ENCODE data around the gene RXFP4. TPM values are rescaled to one million over a fixed set of nuclear protein-coding genes. Genes with fewer than 3 reads are reported as not detected.
A peak's percentile ranks its signal among the peaks of the same experiment; 100 is the strongest.

Gene RXFP4
- total and polyA plus RNA-seq, 9 donors = 0.12 to 0.65 (median 0.23) TPM; not detected in 4

DNA sequence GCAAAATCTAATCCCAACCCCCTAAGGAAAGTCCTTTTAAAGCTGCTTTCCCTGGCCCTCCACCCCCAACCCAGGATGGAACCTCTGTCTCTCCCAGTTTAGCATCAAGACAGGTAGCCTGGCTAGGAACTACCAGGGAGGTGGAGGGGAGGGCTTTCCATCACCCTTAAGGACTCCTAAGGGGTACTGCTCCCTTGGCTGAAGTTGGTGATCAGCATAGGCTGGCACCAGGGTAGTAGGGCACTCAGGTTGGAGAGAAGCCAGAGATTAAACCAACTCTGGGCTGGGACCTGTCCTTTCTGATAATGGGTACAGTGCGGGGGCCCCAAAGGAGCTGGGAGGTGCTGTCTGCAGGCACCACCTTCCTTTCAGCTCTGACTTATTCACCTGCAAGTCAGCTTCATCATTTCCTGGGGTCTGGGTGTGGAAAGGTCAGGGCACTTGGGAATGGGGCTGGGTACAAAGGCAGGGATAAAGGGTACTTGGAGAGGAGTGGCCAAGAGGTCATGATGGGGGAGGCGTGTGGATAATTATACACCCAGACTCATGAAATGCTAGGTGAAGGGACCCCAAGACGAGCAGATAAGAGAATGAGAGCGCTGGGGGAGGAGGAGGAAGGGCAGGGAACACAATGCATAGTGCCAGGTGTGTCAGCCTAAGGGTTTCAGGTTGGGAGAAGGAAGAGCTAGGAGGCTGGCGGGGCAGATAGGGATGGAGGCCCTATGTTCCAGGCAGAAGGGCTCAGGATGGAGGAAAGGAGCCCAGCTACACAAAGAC, 35.7 kb downstream of the RXFP4 start:
- DNase-seq = peak; percentile 27
- Histone ChIP-seq H3K9me3 (replicated peaks; ENCODE audit: control insufficient read depth, low read depth, low read length) (no peaks in the 10 kb centered on the region), H3K27me3 (ENCODE audit: control insufficient read depth, insufficient read depth, low read length) (no peaks in the 10 kb centered on the region), H3K27ac (ENCODE audit: low read length) (peak overlapping the region; percentile 97), H3K4me1 (ENCODE audit: control insufficient read depth, insufficient read depth, low read length) (peaks cover 87% of the 10 kb centered on the region), H3K36me3 (ENCODE audit: control insufficient read depth, insufficient read depth, low read length) (peaks cover 25% of the 10 kb centered on the region), H3K4me3 (ENCODE audit: low read length) (peak overlapping the region; percentile 93)
- WGBS (ENCODE audit: insufficient coverage) = 5% methylated on average over 4 of the region's 5 CpGs

DNA sequence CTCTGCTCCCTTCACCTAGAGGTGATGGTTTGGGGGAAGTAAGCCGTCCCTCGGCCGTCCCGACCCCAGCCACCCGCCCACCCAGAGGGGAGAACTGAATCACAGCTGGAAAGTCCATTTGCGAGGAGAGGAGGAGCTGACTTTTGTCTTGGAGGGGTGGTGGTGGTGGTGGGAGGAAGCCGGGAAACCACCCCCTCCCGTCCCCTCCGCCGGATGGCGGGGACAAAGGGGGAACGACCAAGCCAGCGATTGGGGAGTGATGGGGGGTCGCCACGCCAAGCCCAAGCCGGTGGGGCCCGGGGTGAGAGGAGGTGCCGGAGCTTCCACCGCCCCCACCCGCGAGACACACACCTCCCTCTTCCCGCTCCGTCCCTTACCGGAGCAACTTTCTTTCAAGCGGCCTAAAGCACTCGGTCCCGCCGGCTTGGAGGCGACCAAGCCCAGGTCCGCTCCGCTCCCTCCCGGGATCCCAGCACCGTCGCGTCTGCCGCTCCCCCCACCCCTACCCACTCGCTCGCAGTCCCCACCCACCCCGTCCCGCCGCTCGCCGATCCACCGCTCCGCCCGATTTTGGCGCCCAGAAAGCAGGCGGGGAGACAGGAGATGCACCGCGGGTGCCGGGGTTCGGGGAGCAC, 36.4 kb downstream of the RXFP4 start:
- Histone ChIP-seq H3K4me1 (ENCODE audit: control insufficient read depth, insufficient read depth, low read length) (peaks cover 87% of the 10 kb centered on the region), H3K27me3 (ENCODE audit: control insufficient read depth, insufficient read depth, low read length) (no peaks in the 10 kb centered on the region), H3K9me3 (replicated peaks; ENCODE audit: control insufficient read depth, low read depth, low read length) (no peaks in the 10 kb centered on the region), H3K27ac (ENCODE audit: low read length) (peak overlapping the region; percentile 97), H3K36me3 (ENCODE audit: control insufficient read depth, insufficient read depth, low read length) (peaks cover 19% of the 10 kb centered on the region), H3K4me3 (ENCODE audit: low read length) (peak overlapping the region; percentile 93)
- peak; percentile 79 for DNase-seq
- WGBS (ENCODE audit: insufficient coverage) = 0% methylated on average over 35 of the region's 52 CpGs

GRCh38 chr1:155978325-155978972, 37.0 kb downstream of the RXFP4 start, which contains the start of gene ARHGEF2:
Gene ARHGEF2 (minus strand): TSS chr1:155978547. CDS start chr1:155978427, 120 bp downstream.
- WGBS (ENCODE audit: insufficient coverage) = 0% methylated on average over 10 of the region's 52 CpGs
- DNase-seq = peak; percentile 91
- peaks cover 88% of the 10 kb centered on the region for H3K4me1 ChIP-seq (ENCODE audit: control insufficient read depth, insufficient read depth, low read length)

DNA sequence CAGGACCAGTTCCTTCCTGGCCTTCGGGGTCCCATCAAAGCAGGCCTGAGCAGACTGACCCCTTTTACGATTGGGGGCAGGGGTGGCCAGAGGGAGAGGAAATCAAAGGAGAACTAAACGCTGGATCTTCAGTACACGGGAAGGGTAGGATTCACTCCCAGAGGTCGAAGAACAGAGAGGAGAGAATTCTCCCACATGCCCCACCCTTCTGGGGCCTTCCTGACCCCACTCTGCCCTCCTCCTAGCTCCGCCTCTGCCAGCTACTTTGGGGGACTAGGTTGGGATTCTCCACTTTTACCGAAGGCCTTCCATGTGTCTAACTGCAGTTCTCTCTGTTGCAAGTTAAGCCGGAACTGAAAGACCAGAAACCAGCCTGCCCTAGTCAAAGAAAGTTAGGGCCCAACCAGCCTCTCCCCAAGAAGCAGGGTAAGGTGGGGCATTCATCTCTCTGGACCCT, 37.6 kb downstream of the RXFP4 start:
- Histone ChIP-seq H3K36me3 (ENCODE audit: control insufficient read depth, insufficient read depth, low read length) (peaks cover 11% of the 10 kb centered on the region), H3K9me3 (replicated peaks; ENCODE audit: control insufficient read depth, low read depth, low read length) (no peaks in the 10 kb centered on the region), H3K27me3 (ENCODE audit: control insufficient read depth, insufficient read depth, low read length) (no peaks in the 10 kb centered on the region), H3K4me3 (ENCODE audit: low read length) (peak overlapping the region; percentile 93), H3K27ac (ENCODE audit: low read length) (peak overlapping the region; percentile 97), H3K4me1 (ENCODE audit: control insufficient read depth, insufficient read depth, low read length) (peaks cover 88% of the 10 kb centered on the region)
- peak; percentile 67 for DNase-seq
- 0% methylated on average over 4 of the region's 8 CpGs for WGBS (ENCODE audit: insufficient coverage)

More at GRCh38 chr1:155978325-155978972, 37.0 kb downstream of the RXFP4 start, which contains the start of gene ARHGEF2:
- peaks cover 15% of the 10 kb centered on the region for H3K36me3 ChIP-seq (ENCODE audit: control insufficient read depth, insufficient read depth, low read length)
- no peaks in the 10 kb centered on the region for H3K27me3 ChIP-seq (ENCODE audit: control insufficient read depth, insufficient read depth, low read length)
- peak within 1 kb of the TSS; percentile 93 for H3K4me3 ChIP-seq (ENCODE audit: low read length)
- H3K9me3 ChIP-seq (replicated peaks; ENCODE audit: control insufficient read depth, low read depth, low read length) = no peaks in the 10 kb centered on the region
- H3K27ac ChIP-seq (ENCODE audit: low read length) = peak within 1 kb of the TSS; percentile 97

DNA sequence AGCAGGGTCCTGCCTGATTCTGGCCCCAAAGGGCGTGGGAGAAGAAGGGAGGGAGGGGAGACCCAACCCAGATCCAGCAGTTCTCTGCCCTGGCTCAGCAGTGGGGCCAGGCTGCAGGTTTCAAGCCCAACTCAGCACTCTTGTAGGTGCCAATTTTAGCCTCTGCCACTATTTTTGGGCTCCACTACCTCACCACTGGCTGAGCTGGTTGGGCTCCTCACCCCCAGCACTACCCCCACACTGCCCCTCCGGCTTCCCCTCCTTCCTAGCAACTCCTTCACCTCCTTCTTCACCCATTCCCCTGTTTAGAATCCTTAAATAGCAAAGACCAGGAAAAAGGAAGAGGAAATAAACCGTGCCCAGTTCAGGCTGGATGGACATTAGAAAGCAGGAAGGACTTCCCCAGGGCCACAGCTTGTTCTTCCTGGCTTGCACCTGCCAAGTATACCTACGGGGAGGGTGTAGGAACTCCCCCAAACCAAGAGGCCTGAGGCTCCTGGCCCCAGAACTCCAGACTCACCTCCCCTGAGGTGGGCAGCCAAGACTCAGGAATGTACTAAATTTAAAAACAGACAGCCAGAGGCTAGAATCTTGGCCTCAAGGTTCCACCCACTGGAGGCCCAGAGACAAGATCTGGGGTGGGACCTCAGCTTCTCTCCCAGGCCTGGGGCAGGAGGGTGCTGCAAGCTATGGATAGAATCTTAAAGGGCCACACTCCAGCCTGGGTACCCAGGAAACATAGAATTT, 38.3 kb downstream of the RXFP4 start:
- no peaks in the 10 kb centered on the region for H3K27me3 ChIP-seq (ENCODE audit: control insufficient read depth, insufficient read depth, low read length)
- WGBS (ENCODE audit: insufficient coverage) = no CpG with 5 or more reads among the region's 4 CpGs
- peaks cover 7% of the 10 kb centered on the region for H3K36me3 ChIP-seq (ENCODE audit: control insufficient read depth, insufficient read depth, low read length)
- no peaks in the 10 kb centered on the region for H3K9me3 ChIP-seq (replicated peaks; ENCODE audit: control insufficient read depth, low read depth, low read length)
- peak overlapping the region; percentile 93 for H3K4me3 ChIP-seq (ENCODE audit: low read length)
- peak; percentile 74 for DNase-seq
- H3K27ac ChIP-seq (ENCODE audit: low read length) = peak overlapping the region; percentile 97
- peaks cover 88% of the 10 kb centered on the region for H3K4me1 ChIP-seq (ENCODE audit: control insufficient read depth, insufficient read depth, low read length)

DNA sequence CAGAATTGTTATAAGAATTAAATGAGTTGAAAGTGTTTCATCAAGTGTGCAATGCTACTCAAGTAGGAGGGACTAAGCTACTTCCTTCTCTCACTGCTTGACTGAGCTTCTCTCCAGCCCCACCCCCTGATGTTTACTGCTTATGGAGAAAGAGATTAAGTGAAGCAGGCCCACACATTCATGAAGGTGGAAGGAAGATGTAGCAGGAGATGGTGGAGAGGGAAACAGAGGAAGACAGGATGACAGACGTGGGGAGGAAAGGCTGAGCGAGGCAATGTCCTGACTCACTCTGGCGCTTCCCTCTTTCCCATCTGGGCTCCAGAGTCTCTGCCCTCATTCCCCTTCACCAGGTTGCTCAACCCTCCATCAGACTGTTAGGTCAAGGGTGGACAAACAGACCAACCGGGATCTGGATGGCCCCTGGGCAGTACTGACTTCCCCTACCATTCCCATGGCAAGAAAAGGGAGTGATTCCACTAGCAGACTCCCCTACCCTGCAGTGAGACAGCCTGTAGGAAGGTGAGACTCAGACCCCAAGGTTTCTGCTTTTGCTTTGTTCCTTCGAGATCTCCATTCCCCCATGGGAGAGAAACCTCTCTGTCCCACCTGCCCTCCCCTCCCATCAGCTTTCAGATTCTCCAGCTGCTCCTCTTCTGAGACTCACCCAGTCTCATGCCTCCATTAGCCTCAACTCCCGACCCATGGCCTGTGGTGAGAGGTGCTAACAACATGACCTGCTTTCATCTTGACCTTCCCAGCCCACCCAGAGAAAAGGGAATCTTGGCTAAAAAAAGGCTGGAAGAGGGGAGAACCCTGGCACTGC, 40.0 kb downstream of the RXFP4 start:
- no peaks in the 10 kb centered on the region for H3K9me3 ChIP-seq (replicated peaks; ENCODE audit: control insufficient read depth, low read depth, low read length)
- peak; percentile 64 for DNase-seq
- H3K4me3 ChIP-seq (ENCODE audit: low read length) = peak overlapping the region; percentile 40
- H3K27me3 ChIP-seq (ENCODE audit: control insufficient read depth, insufficient read depth, low read length) = no peaks in the 10 kb centered on the region
- peaks cover 74% of the 10 kb centered on the region for H3K4me1 ChIP-seq (ENCODE audit: control insufficient read depth, insufficient read depth, low read length)
- WGBS (ENCODE audit: insufficient coverage) = no CpG with 5 or more reads among the region's 6 CpGs
- peaks cover 7% of the 10 kb centered on the region for H3K36me3 ChIP-seq (ENCODE audit: control insufficient read depth, insufficient read depth, low read length)
- peak overlapping the region; percentile 97 for H3K27ac ChIP-seq (ENCODE audit: low read length)

DNA sequence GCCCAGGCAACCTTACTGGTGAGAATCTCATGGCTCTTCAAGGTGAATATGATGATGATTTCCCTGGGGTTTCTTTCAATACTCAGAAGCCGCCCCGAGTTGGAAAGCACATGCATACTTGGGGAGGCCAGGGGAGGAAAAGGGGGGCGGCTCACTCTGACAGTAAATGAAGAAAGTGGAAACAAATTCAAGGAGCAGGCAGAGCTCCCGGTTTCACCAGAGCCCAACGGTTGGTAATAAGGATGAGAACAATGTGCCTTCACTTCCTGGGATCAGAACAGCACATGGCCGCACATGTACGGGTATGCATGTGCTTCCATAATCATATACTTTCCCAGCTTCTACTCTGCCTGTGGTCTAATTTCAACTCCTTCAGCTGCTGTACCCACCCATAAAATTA, 40.7 kb downstream of the RXFP4 start:
- H3K9me3 ChIP-seq (replicated peaks; ENCODE audit: control insufficient read depth, low read depth, low read length) = no peaks in the 10 kb centered on the region
- H3K27ac ChIP-seq (ENCODE audit: low read length) = peak overlapping the region; percentile 97
- no peak for DNase-seq
- WGBS (ENCODE audit: insufficient coverage) = 36% methylated on average over 5 of the region's 7 CpGs
- peaks cover 5% of the 10 kb centered on the region for H3K36me3 ChIP-seq (ENCODE audit: control insufficient read depth, insufficient read depth, low read length)
- peak overlapping the region; percentile 40 for H3K4me3 ChIP-seq (ENCODE audit: low read length)
- peaks cover 68% of the 10 kb centered on the region for H3K4me1 ChIP-seq (ENCODE audit: control insufficient read depth, insufficient read depth, low read length)
- H3K27me3 ChIP-seq (ENCODE audit: control insufficient read depth, insufficient read depth, low read length) = no peaks in the 10 kb centered on the region

- peak; percentile 98 for DNase-seq
- Histone ChIP-seq H3K4me3 (ENCODE audit: low read length) (peak overlapping the region; percentile 40), H3K9me3 (replicated peaks; ENCODE audit: control insufficient read depth, low read depth, low read length) (no peaks in the 10 kb centered on the region), H3K27me3 (ENCODE audit: control insufficient read depth, insufficient read depth, low read length) (no peaks in the 10 kb centered on the region), H3K4me1 (ENCODE audit: control insufficient read depth, insufficient read depth, low read length) (peaks cover 65% of the 10 kb centered on the region), H3K27ac (ENCODE audit: low read length) (peak overlapping the region; percentile 97), H3K36me3 (ENCODE audit: control insufficient read depth, insufficient read depth, low read length) (peaks cover 2% of the 10 kb centered on the region)
- no CpG with 5 or more reads among the region's 4 CpGs for WGBS (ENCODE audit: insufficient coverage)
Measured at GRCh38 chr1:155983191-155984024, 42.0 kb downstream of the RXFP4 start.

All from muscle of leg (tissue), 11 donors.